HG02623 (cell line): ENCODE results near the gene PLRG1.

ENCODE experiments used
- ATAC-seq: cut with Tn5 transposase; IDR thresholded peaks from one replicate; pipeline ENCODE4 v1.9.1; 2021; ENCODE audit warnings: moderate library complexity; ENCODE audit not compliant: unreplicated experiment

Gene PLRG1

GRCh38 chr4:154574311-154574710, 24.1 kb upstream of the PLRG1 start:
- ATAC-seq = no peak

GRCh38 chr4:154573190-154573870, 23.1 kb upstream of the PLRG1 start:
- no peak for ATAC-seq

- no peak for ATAC-seq
These were observed 19.4 kb upstream of the PLRG1 start for GRCh38 chr4:154569584-154569983.

GRCh38 chr4:154569028-154569427, 18.8 kb upstream of the PLRG1 start:
- no peak for ATAC-seq

GRCh38 chr4:154566639-154567204, 16.5 kb upstream of the PLRG1 start:
- ATAC-seq = no peak

- no peak for ATAC-seq
These were observed 15.5 kb upstream of the PLRG1 start for GRCh38 chr4:154565704-154566103.

- no peak for ATAC-seq
These were observed 14.1 kb upstream of the PLRG1 start for GRCh38 chr4:154564311-154564710.

- ATAC-seq = no peak
These were observed 12.6 kb upstream of the PLRG1 start, which contains the start of gene FGB for GRCh38 chr4:154562697-154563254. Gene FGB (plus strand): TSS chr4:154563011. CDS start chr4:154563019, 8 bp downstream.

- ATAC-seq = no peak
These were observed 10.6 kb upstream of the PLRG1 start for GRCh38 chr4:154560824-154561231.

- ATAC-seq = no peak
These were observed 10.2 kb upstream of the PLRG1 start for GRCh38 chr4:154560419-154560801.

GRCh38 chr4:154559494-154560418, 9.6 kb upstream of the PLRG1 start:
- ATAC-seq = peak; percentile 85

GRCh38 chr4:154559141-154559493, 8.9 kb upstream of the PLRG1 start:
- no peak for ATAC-seq

GRCh38 chr4:154551872-154552686, 1.9 kb upstream of the PLRG1 start:
- peak; percentile 46 for ATAC-seq

GRCh38 chr4:154545689-154546088, 4.5 kb downstream of the PLRG1 start:
- ATAC-seq = no peak

- no peak for ATAC-seq
These were observed 7.8 kb downstream of the PLRG1 start for GRCh38 chr4:154542271-154542879.

- ATAC-seq = no peak
These were observed 15.9 kb downstream of the PLRG1 start for GRCh38 chr4:154534296-154534695.

GRCh38 chr4:154529728-154530519, 20.3 kb downstream of the PLRG1 start:
- no peak for ATAC-seq

GRCh38 chr4:154528869-154529268, 21.3 kb downstream of the PLRG1 start:
- no peak for ATAC-seq

GRCh38 chr4:154527308-154527707, 22.9 kb downstream of the PLRG1 start:
- no peak for ATAC-seq
